22Rv1 (cell line): ENCODE data around the gene TAF6.

ENCODE experiments used
- CTCF ChIP-seq: fragments of 450-650 bp; IDR thresholded peaks from 2 replicates; pipeline ENCODE4 v1.5.1; 2017; ENCODE audit warnings: mild to moderate bottlenecking
- ZFX ChIP-seq: fragments of 450-650 bp; IDR thresholded peaks from 2 replicates; pipeline ENCODE4 v1.6.1; 2017; ENCODE audit warnings: antibody characterized with exemption, borderline replicate concordance

GRCh38 chr7:100091411-100092181, 27.6 kb downstream of the TAF6 start:
- TF ChIP-seq ZFX, result no peak
- TF ChIP-seq CTCF, result no peak; the same call in 1 of the 2 replicates
